ACC112 (cell line): ENCODE results near the gene CDKN2AIPNL.

ENCODE experiments used
- H2AFZ ChIP-seq: fragments of 200-600 bp; sonication (generic); one replicate; pipeline ENCODE4 v1.6.0; 2017; ENCODE audit warnings: antibody characterized with exemption, low read length; ENCODE audit not compliant: unreplicated experiment
- H3K27ac ChIP-seq: fragments of 200-600 bp; sonication (generic); 2 replicates; pipeline ENCODE4 v1.5.1; 2014; ENCODE audit warnings: low read depth, mild to moderate bottlenecking, antibody characterized with exemption, low read length, moderate library complexity
- H3K27me3 ChIP-seq: fragments of 200-600 bp; sonication (generic); 2 replicates; pipeline ENCODE4 v1.6.1; 2014; ENCODE audit warnings: mild to moderate bottlenecking, antibody characterized with exemption, low read length, moderate library complexity, mixed read lengths; ENCODE audit not compliant: insufficient read depth
- H3K36me3 ChIP-seq: fragments of 200-600 bp; sonication (generic); 2 replicates; pipeline ENCODE4 v1.6.1; 2016; ENCODE audit warnings: mild to moderate bottlenecking, antibody characterized with exemption, low read length, moderate library complexity, mixed read lengths; ENCODE audit not compliant: insufficient read depth
- H3K4me1 ChIP-seq: fragments of 200-600 bp; sonication (generic); one replicate; pipeline ENCODE4 v1.6.1; 2016; ENCODE audit warnings: low read length, mixed read lengths; ENCODE audit not compliant: insufficient read depth, unreplicated experiment, control insufficient read depth
- H3K4me3 ChIP-seq: fragments of 200-600 bp; sonication (generic); 2 replicates; pipeline ENCODE4 v1.5.1; 2014; ENCODE audit warnings: mild to moderate bottlenecking, low read depth, low read length
- H3K79me2 ChIP-seq: fragments of 200-600 bp; sonication (generic); one replicate; pipeline ENCODE4 v1.6.0; 2016; ENCODE audit warnings: low read length; ENCODE audit not compliant: control insufficient read depth, unreplicated experiment, insufficient read depth

Gene CDKN2AIPNL

GRCh38 chr5:134371834-134372340 is 39.8 kb downstream of the CDKN2AIPNL start:
- H3K27me3 ChIP-seq, result no peaks in the 10 kb centered on the region
- H3K36me3 ChIP-seq, result peaks cover 13% of the 10 kb centered on the region
- peak overlapping the region; percentile 70 for H2AFZ ChIP-seq
- peak overlapping the region; percentile 98 for H3K4me3 ChIP-seq
- H3K27ac ChIP-seq, result peak overlapping the region; percentile 95
- H3K79me2 ChIP-seq, result peaks cover 58% of the 10 kb centered on the region
- H3K4me1 ChIP-seq, result peaks cover 6% of the 10 kb centered on the region

- peak within 1 kb of the TSS; percentile 77 for H2AFZ ChIP-seq
- no peaks in the 10 kb centered on the region for H3K27me3 ChIP-seq
Measured at GRCh38 chr5:134370871-134371833, 40.5 kb downstream of the CDKN2AIPNL start, which contains the start of gene UBE2B. Gene UBE2B, plus strand, starts transcription at chr5:134371569. Its CDS starts 27 bp downstream, at chr5:134371596.

GRCh38 chr5:134370311-134370870 is 41.3 kb downstream of the CDKN2AIPNL start:
- Histone ChIP-seq H3K4me1 (peaks cover 14% of the 10 kb centered on the region), H3K27ac (peak overlapping the region; percentile 95), H3K4me3 (peak overlapping the region; percentile 98), H3K79me2 (peaks cover 58% of the 10 kb centered on the region), H2AFZ (peak overlapping the region; percentile 55), H3K36me3 (peaks cover 8% of the 10 kb centered on the region; the same call in 1 of the 2 replicates), H3K27me3 (no peaks in the 10 kb centered on the region)

More at GRCh38 chr5:134370871-134371833, 40.5 kb downstream of the CDKN2AIPNL start, which contains the start of gene UBE2B:
- peak within 1 kb of the TSS; percentile 95 for H3K27ac ChIP-seq
- H3K4me1 ChIP-seq, result peaks cover 7% of the 10 kb centered on the region
- peak within 1 kb of the TSS; percentile 98 for H3K4me3 ChIP-seq
- peaks cover 8% of the 10 kb centered on the region; the same call in 1 of the 2 replicates for H3K36me3 ChIP-seq
- peaks cover 56% of the 10 kb centered on the region for H3K79me2 ChIP-seq

- peaks cover 20% of the 10 kb centered on the region for H3K79me2 ChIP-seq
Measured at GRCh38 chr5:134365604-134366003, 46.1 kb downstream of the CDKN2AIPNL start.

GRCh38 chr5:134355681-134356080 is 56.0 kb downstream of the CDKN2AIPNL start:
- H3K27me3 ChIP-seq, result no peaks in the 10 kb centered on the region
- H3K4me1 ChIP-seq, result no peaks in the 10 kb centered on the region
- H3K4me3 ChIP-seq, result no peak overlapping the region
- no peaks in the 10 kb centered on the region for H3K36me3 ChIP-seq
- no peak overlapping the region for H3K27ac ChIP-seq
- H3K79me2 ChIP-seq, result no peaks in the 10 kb centered on the region
- H2AFZ ChIP-seq, result no peak overlapping the region

More at GRCh38 chr5:134365604-134366003, 46.1 kb downstream of the CDKN2AIPNL start:
- no peaks in the 10 kb centered on the region for H3K36me3 ChIP-seq
- H3K4me3 ChIP-seq, result peak overlapping the region; percentile 39; the same call in 1 of the 2 replicates
- no peaks in the 10 kb centered on the region for H3K27me3 ChIP-seq
- no peak overlapping the region for H3K27ac ChIP-seq
- no peak overlapping the region for H2AFZ ChIP-seq
- peaks cover 14% of the 10 kb centered on the region for H3K4me1 ChIP-seq
